Neutrophil (primary cell): ENCODE measurements around the gene C20orf204.
"Not testable (repeated sequence)": the region's sequence is repeated elsewhere in the genome, so short reads cannot be mapped to it uniquely, and the experiment has no call there.

Experiments used
- H3K27ac ChIP-seq: fragments of 200-600 bp; sonication (generic); 2 replicates; pipeline ENCODE4 v1.5.1; 2016; ENCODE audit warnings: mild to moderate bottlenecking, moderate library complexity
- H3K27me3 ChIP-seq: fragments of 200-600 bp; sonication (generic); 2 replicates; pipeline ENCODE4 v1.6.0; 2016; ENCODE audit warnings: mild to moderate bottlenecking
- H3K36me3 ChIP-seq: fragments of 200-600 bp; sonication (generic); 2 replicates; pipeline ENCODE4 v1.5.1; 2017
- H3K4me1 ChIP-seq, 2 experiments: fragments of 200-600 bp in 1 of 2; sonication (generic) in 1 of 2; 1 replicate in 1 of 2; 2 replicates in 1 of 2; pipeline versions ENCODE4 v1.5.1 to v1.6.1; 2013 to 2016; ENCODE audit warnings: low read depth in 1 of 2, low read length in 1 of 2, mild to moderate bottlenecking in 1 of 2, moderate library complexity in 1 of 2; ENCODE audit not compliant: control insufficient read depth in 1 of 2, insufficient read depth in 1 of 2
- H3K4me3 ChIP-seq, 2 experiments: fragments of 200-600 bp in 1 of 2; sonication (generic) in 1 of 2; 1 replicate in 1 of 2; 2 replicates in 1 of 2; pipeline ENCODE4 v1.5.1; 2013 to 2016; ENCODE audit warnings: low read depth in 1 of 2, low read length in 1 of 2, mild to moderate bottlenecking in 1 of 2, moderate library complexity in 1 of 2
- H3K9me3 ChIP-seq: fragments of 200-600 bp; sonication (generic); 2 replicates; pipeline ENCODE4 v1.5.1; 2016
- TF ChIP-seq, protein P1 (sequence below): fragments of 200-600 bp; sonication (generic); IDR thresholded peaks from 2 replicates; pipeline ENCODE4 v1.5.1; 2016; ENCODE audit warnings: antibody characterized with exemption

C20orf204 gene

DNA sequence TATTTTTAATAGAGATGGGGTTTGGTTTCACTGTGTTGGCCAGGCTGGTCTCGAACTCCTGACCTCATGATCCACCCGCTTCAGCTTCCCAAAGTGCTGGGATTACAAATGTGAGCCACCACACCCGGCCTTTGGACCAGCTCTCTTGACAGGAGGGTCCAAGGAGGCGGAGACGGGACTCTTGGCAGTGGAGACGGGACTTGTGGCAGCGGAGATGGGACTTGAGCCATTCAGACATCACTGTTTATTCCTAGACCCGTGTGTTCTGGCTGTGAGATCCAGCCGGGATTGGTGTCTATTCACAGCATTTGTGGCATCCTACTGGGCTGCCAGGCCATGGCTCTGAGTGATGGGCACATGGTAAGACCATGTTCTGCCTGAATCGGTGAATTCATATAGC lies 29.5 kb upstream of the C20orf204 start:
- Histone ChIP-seq H3K36me3 (peaks cover 80% of the 10 kb centered on the region), H3K27ac (no peak overlapping the region), H3K4me3 (no peak overlapping the region), H3K27me3 (no peaks in the 10 kb centered on the region), H3K9me3 (no peaks in the 10 kb centered on the region), H3K4me1 (no peaks in the 10 kb centered on the region)
- TF ChIP-seq, protein P1, sequence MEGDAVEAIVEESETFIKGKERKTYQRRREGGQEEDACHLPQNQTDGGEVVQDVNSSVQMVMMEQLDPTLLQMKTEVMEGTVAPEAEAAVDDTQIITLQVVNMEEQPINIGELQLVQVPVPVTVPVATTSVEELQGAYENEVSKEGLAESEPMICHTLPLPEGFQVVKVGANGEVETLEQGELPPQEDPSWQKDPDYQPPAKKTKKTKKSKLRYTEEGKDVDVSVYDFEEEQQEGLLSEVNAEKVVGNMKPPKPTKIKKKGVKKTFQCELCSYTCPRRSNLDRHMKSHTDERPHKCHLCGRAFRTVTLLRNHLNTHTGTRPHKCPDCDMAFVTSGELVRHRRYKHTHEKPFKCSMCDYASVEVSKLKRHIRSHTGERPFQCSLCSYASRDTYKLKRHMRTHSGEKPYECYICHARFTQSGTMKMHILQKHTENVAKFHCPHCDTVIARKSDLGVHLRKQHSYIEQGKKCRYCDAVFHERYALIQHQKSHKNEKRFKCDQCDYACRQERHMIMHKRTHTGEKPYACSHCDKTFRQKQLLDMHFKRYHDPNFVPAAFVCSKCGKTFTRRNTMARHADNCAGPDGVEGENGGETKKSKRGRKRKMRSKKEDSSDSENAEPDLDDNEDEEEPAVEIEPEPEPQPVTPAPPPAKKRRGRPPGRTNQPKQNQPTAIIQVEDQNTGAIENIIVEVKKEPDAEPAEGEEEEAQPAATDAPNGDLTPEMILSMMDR: no peak

DNA sequence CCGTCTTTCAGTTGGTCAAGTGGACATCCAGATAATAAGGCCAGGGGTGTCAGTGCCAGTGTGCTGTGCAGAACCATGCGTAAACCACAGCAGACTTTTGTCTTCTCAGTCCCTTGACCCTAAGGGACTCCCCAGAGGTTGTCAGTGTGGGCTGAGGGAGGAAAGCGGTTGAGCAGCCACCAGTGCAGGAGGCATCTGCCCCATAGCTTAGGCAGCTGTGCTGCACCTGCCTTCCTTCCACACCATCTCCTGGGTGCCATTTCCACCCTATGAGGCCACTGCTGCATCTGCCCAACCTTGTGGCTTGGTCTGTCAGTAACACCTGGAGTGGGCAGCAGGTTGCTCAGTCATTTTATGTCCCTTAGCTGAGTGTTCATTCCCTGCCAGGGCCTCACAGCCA lies 29.1 kb upstream of the C20orf204 start:
- Histone ChIP-seq H3K27ac (no peak overlapping the region), H3K9me3 (no peaks in the 10 kb centered on the region), H3K4me3 (no peak overlapping the region), H3K36me3 (peaks cover 79% of the 10 kb centered on the region), H3K4me1 (no peaks in the 10 kb centered on the region), H3K27me3 (no peaks in the 10 kb centered on the region)
- TF ChIP-seq, protein P1: no peak

DNA sequence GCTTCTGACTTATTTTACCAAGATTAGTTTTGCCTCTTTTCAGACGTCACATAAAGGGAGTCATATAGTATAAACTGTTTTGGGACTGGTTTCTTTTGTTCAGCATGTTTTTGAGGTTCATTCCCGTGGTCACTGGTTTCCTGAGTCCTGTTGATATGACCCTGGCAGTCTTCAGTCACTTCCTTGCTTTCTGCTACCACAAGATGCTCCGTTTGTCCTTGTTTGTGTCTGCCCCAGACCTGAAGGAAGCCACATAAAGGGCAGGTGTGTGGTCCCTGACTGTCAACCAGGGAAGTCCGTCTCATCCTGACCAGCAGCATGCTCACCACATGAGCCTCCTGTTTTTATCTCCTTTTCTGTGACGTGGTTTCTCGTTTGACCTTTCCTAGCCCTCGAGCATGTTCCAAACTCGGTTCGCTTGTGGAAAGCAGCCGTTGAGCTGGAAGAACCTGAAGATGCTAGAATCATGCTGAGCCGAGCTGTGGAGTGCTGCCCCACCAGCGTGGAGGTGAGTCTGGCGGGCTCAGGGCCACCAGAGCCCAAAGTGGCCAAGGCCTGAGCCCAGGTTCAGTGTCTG lies 26.1 kb upstream of the C20orf204 start:
- Histone ChIP-seq H3K27me3 (no peaks in the 10 kb centered on the region), H3K4me3 (no peak overlapping the region), H3K4me1 (no peaks in the 10 kb centered on the region), H3K36me3 (peaks cover 71% of the 10 kb centered on the region), H3K27ac (no peak overlapping the region), H3K9me3 (no peaks in the 10 kb centered on the region)
- TF ChIP-seq, protein P1: no peak

DNA sequence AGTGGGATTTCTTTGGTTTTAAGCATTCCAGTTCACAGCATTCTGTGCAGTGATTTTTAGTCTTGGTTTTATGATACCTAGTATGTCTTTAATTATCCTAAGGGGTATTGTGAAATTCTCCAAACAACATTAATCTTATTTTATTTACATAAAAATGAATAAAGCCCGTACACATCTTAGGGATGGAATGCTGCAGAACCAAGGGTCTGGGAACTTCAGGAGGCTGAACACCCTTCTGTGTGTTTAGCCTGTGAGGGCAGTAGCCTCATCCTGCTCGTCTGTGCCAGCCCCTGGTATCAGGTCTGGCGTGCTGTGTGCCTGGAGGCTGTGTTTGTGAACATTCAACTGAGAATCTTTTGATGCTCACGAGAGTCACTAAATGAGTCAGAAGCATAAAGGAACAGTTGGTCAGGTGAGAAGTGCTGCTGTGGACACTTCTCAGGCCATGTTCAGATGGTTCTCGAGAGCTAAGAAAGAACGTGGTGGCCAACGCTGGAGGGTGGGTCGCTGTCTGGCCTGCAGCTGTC lies 25.2 kb upstream of the C20orf204 start:
- TF ChIP-seq, protein P1: no peak
- Histone ChIP-seq H3K27ac (no peak overlapping the region), H3K9me3 (no peaks in the 10 kb centered on the region), H3K27me3 (no peaks in the 10 kb centered on the region), H3K4me1 (no peaks in the 10 kb centered on the region), H3K4me3 (no peak overlapping the region), H3K36me3 (peaks cover 72% of the 10 kb centered on the region)

DNA sequence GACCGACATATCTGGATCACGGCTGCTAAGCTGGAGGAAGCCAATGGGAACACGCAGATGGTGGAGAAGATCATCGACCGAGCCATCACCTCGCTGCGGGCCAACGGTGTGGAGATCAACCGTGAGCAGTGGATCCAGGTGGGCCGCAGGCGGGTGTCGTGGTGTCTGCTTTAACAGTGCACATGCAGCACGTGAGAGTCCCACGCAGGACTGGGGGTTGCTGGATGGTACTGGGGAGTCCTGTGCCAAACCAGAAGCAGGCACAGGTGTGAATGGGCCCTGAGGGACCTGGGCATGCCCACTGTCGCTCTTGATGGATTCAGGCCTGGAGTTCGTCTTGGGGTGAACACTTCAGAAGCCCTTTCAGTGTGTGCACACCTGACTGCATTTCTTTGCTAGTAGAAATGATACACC lies 24.6 kb upstream of the C20orf204 start:
- Histone ChIP-seq H3K4me1 (no peaks in the 10 kb centered on the region), H3K27me3 (no peaks in the 10 kb centered on the region), H3K27ac (no peak overlapping the region), H3K4me3 (no peak overlapping the region), H3K9me3 (no peaks in the 10 kb centered on the region), H3K36me3 (peaks cover 74% of the 10 kb centered on the region)
- TF ChIP-seq, protein P1: no peak

DNA sequence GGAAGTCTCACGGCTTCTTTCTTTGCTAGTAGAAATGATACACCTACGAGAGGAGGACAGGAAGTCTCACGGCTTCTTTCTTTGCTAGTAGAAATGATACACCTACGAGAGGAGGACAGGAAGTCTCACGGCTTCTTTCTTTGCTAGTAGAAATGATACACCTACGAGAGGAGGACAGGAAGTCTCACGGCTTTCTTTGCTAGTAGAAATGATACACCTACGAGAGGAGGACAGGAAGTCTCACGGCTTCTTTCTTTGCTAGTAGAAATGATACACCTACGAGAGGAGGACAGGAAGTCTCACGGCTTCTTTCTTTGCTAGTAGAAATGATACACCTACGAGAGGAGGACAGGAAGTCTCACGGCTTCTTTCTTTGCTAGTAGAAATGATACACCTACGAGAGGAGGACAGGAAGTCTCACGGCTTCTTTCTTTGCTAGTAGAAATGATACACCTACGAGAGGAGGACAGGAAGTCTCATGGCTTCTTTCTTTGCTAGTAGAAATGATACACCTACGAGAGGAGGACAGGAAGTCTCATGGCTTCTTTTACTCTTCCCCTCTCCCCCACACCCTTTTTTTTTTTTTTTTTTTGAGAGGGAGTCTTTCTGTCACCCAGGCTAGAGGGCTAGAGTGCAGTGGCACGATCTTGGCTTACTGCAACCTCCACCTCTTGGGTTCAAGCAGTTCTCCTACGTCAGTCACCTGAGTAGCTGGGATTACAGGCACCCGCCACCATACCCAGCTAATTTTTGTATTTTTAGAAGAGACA lies 23.4 kb upstream of the C20orf204 start:
- H3K27ac ChIP-seq, H3K9me3 ChIP-seq, H3K4me3 ChIP-seq, H3K4me1 ChIP-seq, H3K27me3 ChIP-seq: not testable (repeated sequence)
- H3K36me3 ChIP-seq: peaks cover 77% of the 10 kb centered on the region
